ENCODE data around the gene RPAP2.

The RPAP2 gene

GRCh38 chr1:92362970-92363369, 64.1 kb downstream of the RPAP2 start:
- no peak overlapping the region for H3K4me3 ChIP-seq (replicated peaks; ENCODE audit: low read depth, low read length)
- no peak for DNase-seq (ENCODE audit: low read depth)
- TF ChIP-seq CTCF (IDR thresholded peaks at IDR 0.05; ENCODE audit: low read length, missing control alignments) = no peak

- DNase-seq (ENCODE audit: low read depth) = no peak
- no peak overlapping the region for H3K4me3 ChIP-seq (replicated peaks; ENCODE audit: low read depth, low read length)
- TF ChIP-seq CTCF (IDR thresholded peaks at IDR 0.05; ENCODE audit: low read length, missing control alignments) = no peak
Observed at GRCh38 chr1:92363401-92363800, 64.5 kb downstream of the RPAP2 start.

- TF ChIP-seq CTCF (IDR thresholded peaks at IDR 0.05; ENCODE audit: low read length, missing control alignments) = no peak
- DNase-seq (ENCODE audit: low read depth) = no peak
- H3K4me3 ChIP-seq (replicated peaks; ENCODE audit: low read depth, low read length) = no peak overlapping the region
Observed at GRCh38 chr1:92365378-92366039, 66.7 kb downstream of the RPAP2 start.

GRCh38 chr1:92366040-92366395, 67.2 kb downstream of the RPAP2 start:
- no peak overlapping the region for H3K4me3 ChIP-seq (replicated peaks; ENCODE audit: low read depth, low read length)
- TF ChIP-seq CTCF (IDR thresholded peaks at IDR 0.05; ENCODE audit: low read length, missing control alignments) = no peak
- DNase-seq (ENCODE audit: low read depth) = no peak

- no peak for DNase-seq (ENCODE audit: low read depth)
- H3K4me3 ChIP-seq (replicated peaks; ENCODE audit: low read depth, low read length) = no peak overlapping the region
- no peak for TF ChIP-seq CTCF (IDR thresholded peaks at IDR 0.05; ENCODE audit: low read length, missing control alignments)
Observed at GRCh38 chr1:92367496-92367895, 68.6 kb downstream of the RPAP2 start.

- no peak overlapping the region for H3K4me3 ChIP-seq (replicated peaks; ENCODE audit: low read depth, low read length)
- TF ChIP-seq CTCF (IDR thresholded peaks at IDR 0.05; ENCODE audit: low read length, missing control alignments) = no peak
- DNase-seq (ENCODE audit: low read depth) = no peak
Observed at GRCh38 chr1:92372164-92372563, 73.3 kb downstream of the RPAP2 start.

- no peak for TF ChIP-seq CTCF (IDR thresholded peaks at IDR 0.05; ENCODE audit: low read length, missing control alignments)
- no peak for DNase-seq (ENCODE audit: low read depth)
- no peak overlapping the region for H3K4me3 ChIP-seq (replicated peaks; ENCODE audit: low read depth, low read length)
Observed at GRCh38 chr1:92374223-92374622, 75.4 kb downstream of the RPAP2 start.

All from fibroblast of pulmonary artery (primary cell).